GM18861 (cell line): ENCODE results near the gene AGPAT2.

Source experiments
- ATAC-seq: cut with Tn5 transposase; IDR thresholded peaks from one replicate; pipeline ENCODE4 v1.9.1; 2021; ENCODE audit not compliant: unreplicated experiment

The AGPAT2 gene

GRCh38 chr9:136674786-136675349, 12.4 kb downstream of the AGPAT2 start:
- ATAC-seq, result no peak

DNA sequence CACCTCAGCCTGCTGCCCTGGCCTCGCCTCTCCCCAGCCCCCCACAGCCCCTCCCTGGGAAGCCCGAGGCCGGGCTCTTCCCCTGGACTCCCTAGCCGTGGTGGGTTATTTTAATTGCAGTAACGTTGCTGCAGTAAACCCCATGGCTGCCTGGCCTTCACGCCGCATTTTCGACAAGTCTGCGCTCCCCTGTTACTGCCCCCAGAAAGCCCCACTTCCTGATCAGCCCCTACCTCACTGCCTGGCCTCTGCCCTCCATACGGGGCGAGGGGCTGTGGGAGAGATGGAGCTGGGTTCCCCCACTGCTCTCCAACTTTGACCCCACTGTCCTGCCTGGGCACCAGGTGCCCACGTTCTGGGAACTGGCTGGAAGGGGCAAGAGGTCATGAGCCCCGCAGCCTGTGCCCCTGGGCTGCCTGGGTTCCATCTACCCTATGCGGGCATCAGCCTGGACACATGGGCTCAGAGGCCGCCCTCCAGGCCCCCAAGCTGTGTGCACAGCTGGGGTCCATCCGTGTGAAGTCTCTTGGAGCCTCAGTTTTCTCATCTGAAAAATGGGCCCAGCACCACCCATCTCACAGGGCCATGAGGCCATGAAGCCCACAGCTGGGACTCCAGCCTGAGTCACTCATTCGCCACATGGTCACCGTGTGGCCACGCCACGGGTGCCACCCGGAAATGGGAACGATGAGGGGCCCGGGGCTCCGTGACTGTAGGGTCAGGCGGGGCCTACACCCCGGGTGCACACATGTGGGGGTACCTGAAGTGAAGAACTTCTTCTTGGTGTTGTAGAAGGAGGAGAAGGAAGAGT, 13.1 kb downstream of the AGPAT2 start:
- ATAC-seq, result no peak

DNA sequence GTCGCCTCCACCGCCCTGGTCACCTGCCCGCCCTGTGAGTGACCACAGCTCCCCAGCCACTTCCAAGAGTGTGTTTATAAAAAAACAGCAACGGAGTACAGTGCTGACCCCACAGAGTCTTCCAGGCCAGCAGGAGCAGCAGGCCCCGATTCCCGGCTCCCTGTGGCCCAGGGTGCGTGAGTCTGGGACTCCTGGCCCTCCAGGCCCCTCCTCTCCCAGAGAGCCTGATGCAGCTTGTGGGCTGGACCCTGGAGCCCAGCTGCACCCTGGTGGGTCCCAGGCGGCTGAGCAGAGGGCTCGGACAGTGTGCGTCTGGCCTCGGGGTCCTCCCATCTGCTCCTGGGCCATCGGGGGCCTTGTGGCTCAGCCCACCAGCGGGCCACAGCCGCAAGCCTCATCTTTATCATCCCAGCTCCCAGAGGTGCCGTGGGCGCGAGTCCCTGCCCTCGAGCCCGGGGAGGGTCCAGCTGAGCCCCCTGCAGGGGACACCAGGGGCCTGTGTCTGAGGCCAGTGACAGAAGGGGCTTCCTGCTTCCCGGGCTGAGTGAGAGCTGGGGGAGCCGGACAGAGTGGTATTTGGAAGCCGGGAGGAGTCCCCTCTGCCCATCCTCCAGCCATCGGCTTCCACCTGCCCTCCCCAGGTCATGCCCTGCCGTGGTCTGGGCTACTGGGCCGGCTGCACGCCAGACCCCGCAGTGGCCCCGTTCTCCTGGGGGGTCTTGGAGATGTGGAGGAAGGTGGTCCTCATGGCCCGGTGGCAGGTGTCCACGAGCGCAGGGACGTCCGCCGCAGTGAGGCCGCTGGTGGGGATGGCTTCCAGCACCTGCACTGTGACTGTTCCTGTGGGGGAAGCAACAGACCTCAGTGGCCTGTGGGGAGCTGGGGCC, 13.9 kb downstream of the AGPAT2 start:
- no peak for ATAC-seq

- no peak for ATAC-seq
Measured at GRCh38 chr9:136672431-136673087, 14.7 kb downstream of the AGPAT2 start.

DNA sequence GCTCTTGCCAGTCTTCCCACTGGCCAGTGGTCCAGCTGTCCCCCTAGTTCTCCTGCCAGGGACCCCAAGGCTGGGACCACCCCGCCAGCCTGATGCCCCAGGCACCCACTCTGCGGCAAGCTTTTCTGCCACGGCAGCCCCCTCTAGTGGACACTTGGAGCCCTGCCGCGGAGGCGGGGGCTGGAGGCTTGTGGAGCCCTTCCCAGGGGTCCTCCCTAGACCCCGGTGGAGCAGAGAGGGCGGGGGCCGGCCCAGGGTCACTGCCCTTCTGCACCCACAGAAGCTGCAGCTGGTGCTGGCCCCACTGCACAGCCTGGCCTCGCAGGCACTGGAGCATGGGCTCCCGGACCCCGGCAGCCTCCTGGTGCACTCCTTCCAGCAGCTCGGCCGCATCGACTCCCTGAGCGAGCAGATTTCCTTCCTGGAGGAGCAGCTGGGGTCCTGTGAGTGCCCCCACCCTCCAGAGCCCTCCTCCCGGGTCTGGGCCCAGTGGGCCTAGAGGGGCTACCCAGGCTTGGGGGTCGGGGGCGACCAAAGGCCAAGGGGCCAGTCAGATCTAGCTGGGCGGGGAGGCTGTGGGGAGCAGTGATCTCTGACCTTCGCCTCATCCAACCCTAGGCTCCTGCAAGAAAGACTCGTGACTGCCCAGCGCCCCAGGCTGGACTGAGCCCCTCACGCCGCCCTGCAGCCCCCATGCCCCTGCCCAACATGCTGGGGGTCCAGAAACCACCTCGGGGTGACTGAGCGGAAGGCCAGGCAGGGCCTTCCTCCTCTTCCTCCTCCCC, 15.4 kb downstream of the AGPAT2 start:
- no peak for ATAC-seq

GRCh38 chr9:136671254-136671614, 16.0 kb downstream of the AGPAT2 start:
- ATAC-seq, result no peak

- ATAC-seq, result no peak
Measured at GRCh38 chr9:136670576-136671253, 16.5 kb downstream of the AGPAT2 start.

- no peak for ATAC-seq
Measured at GRCh38 chr9:136669791-136670464, 17.3 kb downstream of the AGPAT2 start.

- no peak for ATAC-seq
Measured at GRCh38 chr9:136668983-136669790, 18.1 kb downstream of the AGPAT2 start.

DNA sequence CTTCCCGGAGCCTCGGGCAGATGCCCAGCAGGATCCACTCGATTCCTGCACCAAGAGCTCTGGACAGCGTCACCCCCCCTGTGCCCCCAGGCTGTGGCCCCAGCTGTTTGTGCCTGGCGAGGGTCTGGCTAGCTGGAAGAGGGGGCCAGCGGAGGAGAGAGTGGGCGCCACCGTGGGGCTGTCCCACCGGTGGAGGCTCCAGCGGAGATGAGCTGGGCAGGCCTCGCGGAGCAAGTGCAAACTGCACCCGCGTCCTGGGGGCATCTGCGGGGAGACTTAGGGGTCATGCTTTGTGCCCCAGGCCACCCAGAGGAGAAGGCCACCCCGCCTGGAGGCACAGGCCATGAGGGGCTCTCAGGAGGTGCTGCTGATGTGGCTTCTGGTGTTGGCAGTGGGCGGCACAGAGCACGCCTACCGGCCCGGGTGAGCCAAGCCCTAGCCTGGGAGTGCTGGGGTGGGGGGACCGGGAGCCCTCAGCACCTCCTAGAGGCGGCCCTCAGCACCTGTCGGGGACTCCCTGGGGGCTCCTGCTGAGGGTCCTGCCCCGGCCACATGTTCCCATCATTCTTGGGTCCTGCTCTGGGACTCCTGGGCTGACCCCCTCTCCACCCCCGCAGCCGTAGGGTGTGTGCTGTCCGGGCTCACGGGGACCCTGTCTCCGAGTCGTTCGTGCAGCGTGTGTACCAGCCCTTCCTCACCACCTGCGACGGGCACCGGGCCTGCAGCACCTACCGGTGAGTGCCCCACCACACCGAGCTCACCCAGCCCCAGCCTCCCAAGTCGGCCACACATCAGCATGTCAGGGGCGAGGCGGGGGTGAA, 19.1 kb downstream of the AGPAT2 start:
- ATAC-seq, result no peak

DNA sequence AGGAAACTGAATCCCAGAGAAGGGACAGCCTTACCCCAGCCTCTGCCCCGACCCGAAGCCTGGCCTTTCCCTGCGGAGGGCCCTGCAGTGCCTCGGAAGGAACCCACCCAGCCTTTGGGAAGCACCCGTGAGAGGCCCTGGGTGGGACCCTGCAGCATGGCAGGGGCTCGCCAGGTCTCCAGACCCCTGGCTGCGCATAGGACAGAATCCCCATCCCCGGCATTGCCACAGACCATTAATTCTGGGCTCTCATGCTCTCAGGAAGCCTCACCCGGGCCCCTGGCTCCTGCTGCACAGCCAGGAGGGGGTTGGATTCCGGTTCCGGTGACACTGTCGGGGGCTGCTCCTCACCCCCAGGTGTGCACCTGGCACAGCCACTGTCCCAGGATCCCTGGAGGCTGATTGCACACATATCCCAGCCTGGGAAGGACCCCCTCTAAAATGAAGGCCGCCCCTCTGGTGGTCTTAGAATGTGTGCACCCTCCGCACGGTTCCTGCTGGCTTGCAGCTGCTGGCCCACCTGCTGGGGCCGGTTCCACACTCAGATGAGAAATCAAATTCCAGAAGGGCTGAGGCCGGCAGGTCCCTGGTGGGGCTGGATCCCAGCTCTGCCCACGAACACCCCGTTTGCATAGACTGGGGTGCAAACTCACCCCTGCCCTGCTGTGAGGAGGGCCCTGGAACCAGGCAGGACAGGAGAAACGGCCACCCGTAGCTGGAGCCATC, 19.9 kb downstream of the AGPAT2 start:
- no peak for ATAC-seq

- ATAC-seq, result no peak
Measured at GRCh38 chr9:136666372-136667213, 20.7 kb downstream of the AGPAT2 start.

GRCh38 chr9:136665704-136666371, 21.4 kb downstream of the AGPAT2 start:
- ATAC-seq, result no peak

DNA sequence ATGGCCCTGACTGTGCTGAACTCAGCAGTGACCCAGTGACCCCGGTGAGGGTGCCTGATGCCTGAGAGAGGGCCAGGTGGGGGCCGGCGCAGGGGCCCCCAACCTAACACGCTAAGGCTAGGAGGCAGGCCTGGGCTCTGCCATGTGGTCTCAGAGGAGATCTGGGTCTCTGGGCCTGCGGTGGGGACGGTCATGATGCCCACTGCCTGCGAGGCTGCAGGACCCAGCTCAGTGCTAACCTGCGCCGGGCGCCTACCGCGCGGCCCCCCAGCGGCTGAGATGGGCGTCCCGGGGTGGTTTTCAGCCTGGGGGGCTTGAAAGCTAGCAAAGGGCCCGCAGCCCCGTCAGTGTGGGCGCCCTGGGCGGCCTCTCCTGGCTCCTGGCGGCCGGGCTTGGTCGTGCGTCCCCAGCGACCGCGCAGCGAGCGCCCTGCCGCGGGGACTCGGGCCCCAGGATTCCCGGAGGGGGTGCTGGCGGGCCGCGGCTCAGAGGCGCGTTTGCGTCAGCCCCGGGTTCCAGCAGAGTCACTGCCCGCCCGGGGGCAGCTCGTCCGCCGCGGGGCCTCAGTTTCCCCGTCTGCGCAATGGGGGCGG, 22.1 kb downstream of the AGPAT2 start:
- no peak for ATAC-seq
